Subcutaneous adipose tissue (tissue), 4 donors: ENCODE results near the gene LASP1. TPM values are rescaled to one million over a fixed set of nuclear protein-coding genes. Genes with fewer than 3 reads are reported as not detected.

Experiments
- total RNA-seq, 4 donors: library from RNA; depleted of rRNA; stranded (reverse); fragments of >200 nt; gene quantifications; one replicate each; pipeline ENCODE4 v1.1.0, GENCODE V29; 2016
- TF ChIP-seq, protein P1 (sequence below): fragments of 450-650 bp; IDR thresholded peaks from one replicate; pipeline ENCODE4 v1.5.1; 2016; ENCODE audit warnings: low read depth, mild to moderate bottlenecking, control low read depth, antibody characterized with exemption, moderate library complexity

Gene LASP1
- total RNA-seq, 4 donors from 2014 or later, result 106 to 150 (median 140) TPM

- TF ChIP-seq, protein P1, sequence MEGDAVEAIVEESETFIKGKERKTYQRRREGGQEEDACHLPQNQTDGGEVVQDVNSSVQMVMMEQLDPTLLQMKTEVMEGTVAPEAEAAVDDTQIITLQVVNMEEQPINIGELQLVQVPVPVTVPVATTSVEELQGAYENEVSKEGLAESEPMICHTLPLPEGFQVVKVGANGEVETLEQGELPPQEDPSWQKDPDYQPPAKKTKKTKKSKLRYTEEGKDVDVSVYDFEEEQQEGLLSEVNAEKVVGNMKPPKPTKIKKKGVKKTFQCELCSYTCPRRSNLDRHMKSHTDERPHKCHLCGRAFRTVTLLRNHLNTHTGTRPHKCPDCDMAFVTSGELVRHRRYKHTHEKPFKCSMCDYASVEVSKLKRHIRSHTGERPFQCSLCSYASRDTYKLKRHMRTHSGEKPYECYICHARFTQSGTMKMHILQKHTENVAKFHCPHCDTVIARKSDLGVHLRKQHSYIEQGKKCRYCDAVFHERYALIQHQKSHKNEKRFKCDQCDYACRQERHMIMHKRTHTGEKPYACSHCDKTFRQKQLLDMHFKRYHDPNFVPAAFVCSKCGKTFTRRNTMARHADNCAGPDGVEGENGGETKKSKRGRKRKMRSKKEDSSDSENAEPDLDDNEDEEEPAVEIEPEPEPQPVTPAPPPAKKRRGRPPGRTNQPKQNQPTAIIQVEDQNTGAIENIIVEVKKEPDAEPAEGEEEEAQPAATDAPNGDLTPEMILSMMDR, result no peak
Observed at GRCh38 chr17:38850374-38850773, 19.5 kb upstream of the LASP1 start.

DNA sequence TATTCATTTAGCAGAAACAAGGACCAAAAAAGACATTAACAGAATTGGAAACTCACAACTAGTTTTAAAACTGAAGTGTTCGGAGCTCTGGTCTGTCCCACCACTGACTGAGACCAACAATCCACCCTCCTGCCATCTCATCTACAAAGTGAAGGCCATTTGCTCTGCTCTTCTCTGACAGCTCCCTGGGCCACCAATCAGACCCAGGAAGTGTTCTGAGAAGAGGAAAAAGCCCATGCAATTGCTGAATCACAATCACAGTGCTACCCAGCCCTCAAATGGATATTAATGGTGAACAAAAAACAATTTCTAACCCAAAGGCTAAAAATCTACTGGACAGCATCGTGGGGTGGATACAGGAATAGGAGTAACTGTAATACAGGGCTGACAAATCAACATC lies 18.4 kb upstream of the LASP1 start:
- TF ChIP-seq, protein P1, result no peak

- TF ChIP-seq, protein P1, result no peak
Observed at GRCh38 chr17:38852771-38853291, 17.0 kb upstream of the LASP1 start.

DNA sequence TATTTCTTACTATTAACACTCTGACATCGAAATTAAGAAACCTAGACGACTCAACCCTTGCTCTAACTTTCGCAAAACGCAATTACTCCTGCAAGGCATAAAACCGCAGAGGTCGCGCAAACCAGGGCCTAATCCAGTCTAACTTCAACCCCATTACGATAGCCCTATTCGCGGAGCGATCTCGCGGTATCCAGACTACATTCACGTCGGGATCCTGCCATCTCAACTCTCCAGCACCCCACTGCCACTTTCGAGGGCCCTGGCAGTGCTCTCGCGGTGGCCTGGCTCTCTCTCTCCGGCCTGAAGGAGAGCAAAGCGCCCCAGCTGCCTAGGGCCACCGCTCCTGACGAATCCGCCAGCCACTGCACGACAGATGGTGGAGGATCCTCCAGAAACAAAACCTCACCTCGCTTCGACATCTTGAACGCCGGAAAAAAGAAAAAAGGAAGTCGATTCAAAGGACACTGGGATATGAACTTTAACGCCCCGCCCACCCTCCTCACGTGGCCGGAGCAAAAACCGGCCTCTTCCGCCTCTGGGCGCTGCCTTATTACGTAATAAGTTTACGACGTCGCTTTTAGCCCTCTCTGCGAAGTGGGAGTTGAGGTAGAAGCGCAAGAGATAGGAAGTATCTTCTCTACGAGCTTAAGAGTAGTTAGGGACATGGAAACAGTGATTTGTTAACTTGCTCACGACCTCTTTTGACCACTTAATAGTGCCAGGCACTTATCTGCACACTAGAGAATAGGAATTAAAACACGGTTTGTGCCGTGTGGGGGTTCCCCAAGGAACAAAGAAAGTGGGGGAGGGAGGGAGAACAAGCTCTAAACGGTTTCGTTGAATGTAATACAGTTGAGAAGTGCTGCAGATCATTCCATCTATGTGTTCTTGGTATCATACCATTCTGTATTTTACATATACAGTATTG lies 16.3 kb upstream of the LASP1 start, which contains the start of gene RPL23:
RPL23 (minus strand) TSS at position 430 of the 928 bp plus-strand sequence; CDS start at position 419, 11 bp downstream.
- TF ChIP-seq, protein P1, result no peak

- TF ChIP-seq, protein P1, result no peak
Observed at GRCh38 chr17:38857271-38857670, 12.6 kb upstream of the LASP1 start.

DNA sequence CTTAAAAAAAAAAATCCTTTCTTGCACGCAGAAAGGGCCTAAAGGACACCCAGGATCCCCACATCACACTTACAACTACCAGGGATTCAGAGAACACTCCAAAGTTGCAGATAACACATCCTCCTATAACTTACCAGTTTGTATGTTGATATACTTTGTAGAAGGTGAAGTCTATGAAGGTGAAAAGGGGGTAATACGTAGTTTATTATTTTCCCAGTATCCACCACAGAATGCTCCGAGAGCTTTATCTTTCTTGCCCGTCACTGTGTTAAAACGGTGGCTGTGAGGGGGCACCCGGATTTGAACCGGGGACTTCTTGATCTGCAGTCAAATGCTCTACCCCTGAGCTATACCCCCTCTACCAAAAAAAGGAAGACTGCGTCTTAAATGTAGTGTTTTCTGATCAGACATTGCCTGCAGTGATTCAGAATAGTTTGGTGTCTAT lies 8.4 kb upstream of the LASP1 start:
- TF ChIP-seq, protein P1, result no peak
